ENCODE measurements around the gene MAP3K5.
"Not testable (repeated sequence)": the region's sequence is repeated elsewhere in the genome, so short reads cannot be mapped to it uniquely, and the experiment has no call there.

MAP3K5 gene

GRCh38 chr6:136726837-136727557, 65.3 kb downstream of the MAP3K5 start:
- no peak for DNase-seq (ENCODE audit: low read depth in 4 of 4, low spot score in 1 of 4)

GRCh38 chr6:136725124-136725523, 67.2 kb downstream of the MAP3K5 start:
- DNase-seq (ENCODE audit: low read depth in 4 of 4, low spot score in 1 of 4) = no peak

GRCh38 chr6:136723780-136724179, 68.5 kb downstream of the MAP3K5 start:
- DNase-seq (ENCODE audit: low read depth in 4 of 4, low spot score in 1 of 4) = peak in 1 of 4 experiments; percentile 5

GRCh38 chr6:136721467-136721866, 70.8 kb downstream of the MAP3K5 start:
- DNase-seq (ENCODE audit: low read depth in 4 of 4, low spot score in 1 of 4) = no peak

- DNase-seq (ENCODE audit: low read depth in 4 of 4, low spot score in 1 of 4) = no peak
Observed at GRCh38 chr6:136720045-136720770, 72.1 kb downstream of the MAP3K5 start.

GRCh38 chr6:136719280-136720044, 72.8 kb downstream of the MAP3K5 start:
- no peak for DNase-seq (ENCODE audit: low read depth in 4 of 4, low spot score in 1 of 4)

GRCh38 chr6:136718476-136718875, 73.8 kb downstream of the MAP3K5 start:
- DNase-seq (ENCODE audit: low read depth in 4 of 4, low spot score in 1 of 4) = no peak

- DNase-seq (ENCODE audit: low read depth in 4 of 4, low spot score in 1 of 4) = no peak
Observed at GRCh38 chr6:136717716-136717990, 74.6 kb downstream of the MAP3K5 start.

- DNase-seq (ENCODE audit: low read depth in 4 of 4, low spot score in 1 of 4) = no peak
Observed at GRCh38 chr6:136716917-136717715, 75.2 kb downstream of the MAP3K5 start.

- DNase-seq (ENCODE audit: low read depth in 4 of 4, low spot score in 1 of 4) = not testable (repeated sequence)
Observed at GRCh38 chr6:136712642-136713041, 79.6 kb downstream of the MAP3K5 start.

GRCh38 chr6:136711644-136712043, 80.6 kb downstream of the MAP3K5 start:
- DNase-seq (ENCODE audit: low read depth in 4 of 4, low spot score in 1 of 4) = no peak

- no peak for DNase-seq (ENCODE audit: low read depth in 4 of 4, low spot score in 1 of 4)
Observed at GRCh38 chr6:136710877-136711552, 81.3 kb downstream of the MAP3K5 start.

- DNase-seq (ENCODE audit: low read depth in 4 of 4, low spot score in 1 of 4) = no peak
Observed at GRCh38 chr6:136709429-136709828, 82.8 kb downstream of the MAP3K5 start.

- DNase-seq (ENCODE audit: low read depth in 4 of 4, low spot score in 1 of 4) = no peak
Observed at GRCh38 chr6:136706430-136706829, 85.8 kb downstream of the MAP3K5 start.

- no peak for DNase-seq (ENCODE audit: low read depth in 4 of 4, low spot score in 1 of 4)
Observed at GRCh38 chr6:136703331-136703865, 88.9 kb downstream of the MAP3K5 start.

- DNase-seq (ENCODE audit: low read depth in 4 of 4, low spot score in 1 of 4) = no peak
Observed at GRCh38 chr6:136701045-136701444, 91.2 kb downstream of the MAP3K5 start.

GRCh38 chr6:136699358-136699757, 92.9 kb downstream of the MAP3K5 start:
- DNase-seq (ENCODE audit: low read depth in 4 of 4, low spot score in 1 of 4) = no peak

- no peak for DNase-seq (ENCODE audit: low read depth in 4 of 4, low spot score in 1 of 4)
Observed at GRCh38 chr6:136696783-136697364, 95.4 kb downstream of the MAP3K5 start.

- DNase-seq (ENCODE audit: low read depth in 4 of 4, low spot score in 1 of 4) = no peak
Observed at GRCh38 chr6:136696238-136696637, 96.0 kb downstream of the MAP3K5 start.

GRCh38 chr6:136695412-136695811, 96.9 kb downstream of the MAP3K5 start:
- no peak for DNase-seq (ENCODE audit: low read depth in 4 of 4, low spot score in 1 of 4)

Measured in stimulated activated CD4-positive, alpha-beta T cell treated with anti-CD3 and anti-CD28 coated beads, Interleukin-1b, Interleukin-23, amount 100 ng/mL, for 24 hours (primary cell).